Stimulated activated CD8-positive, alpha-beta memory T cell treated with anti-CD3 and anti-CD28 coated beads, Interleukin-2, amount 100 ng/mL, for 1 hour (primary cell): Measurements from ENCODE around the gene AP3D1.

Experiments used
- DNase-seq, 2 donors: peaks; one replicate each; pipeline ENCODE4 v3.0.0-alpha.2; 2020; ENCODE audit warnings: low read depth in 2 of 2

Gene AP3D1

DNA sequence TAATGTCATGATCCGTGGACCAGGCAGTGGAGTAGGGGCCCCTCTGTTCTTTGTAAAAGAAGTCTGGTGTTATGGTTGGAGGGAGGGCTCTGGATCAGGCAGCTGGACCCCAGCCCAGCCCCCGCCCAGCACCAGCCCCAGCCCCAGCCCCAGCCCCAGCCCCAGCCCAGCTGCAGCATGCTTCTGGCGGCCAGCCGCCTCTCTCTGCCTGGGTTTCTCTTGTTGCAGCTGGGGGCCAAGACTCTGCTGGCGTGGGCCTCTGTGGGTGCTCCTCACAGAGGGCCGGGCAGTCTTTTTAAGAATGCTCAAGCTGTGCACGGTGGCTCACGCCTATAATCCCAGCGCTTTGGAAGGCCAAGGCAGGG lies 30.2 kb upstream of the AP3D1 start:
- DNase-seq = no peak

GRCh38 chr19:2180881-2181632 lies 29.7 kb upstream of the AP3D1 start:
- DNase-seq = no peak

- no peak for DNase-seq
These were observed 28.7 kb upstream of the AP3D1 start for GRCh38 chr19:2180114-2180513.

GRCh38 chr19:2179095-2179494 lies 27.7 kb upstream of the AP3D1 start:
- DNase-seq = no peak

DNA sequence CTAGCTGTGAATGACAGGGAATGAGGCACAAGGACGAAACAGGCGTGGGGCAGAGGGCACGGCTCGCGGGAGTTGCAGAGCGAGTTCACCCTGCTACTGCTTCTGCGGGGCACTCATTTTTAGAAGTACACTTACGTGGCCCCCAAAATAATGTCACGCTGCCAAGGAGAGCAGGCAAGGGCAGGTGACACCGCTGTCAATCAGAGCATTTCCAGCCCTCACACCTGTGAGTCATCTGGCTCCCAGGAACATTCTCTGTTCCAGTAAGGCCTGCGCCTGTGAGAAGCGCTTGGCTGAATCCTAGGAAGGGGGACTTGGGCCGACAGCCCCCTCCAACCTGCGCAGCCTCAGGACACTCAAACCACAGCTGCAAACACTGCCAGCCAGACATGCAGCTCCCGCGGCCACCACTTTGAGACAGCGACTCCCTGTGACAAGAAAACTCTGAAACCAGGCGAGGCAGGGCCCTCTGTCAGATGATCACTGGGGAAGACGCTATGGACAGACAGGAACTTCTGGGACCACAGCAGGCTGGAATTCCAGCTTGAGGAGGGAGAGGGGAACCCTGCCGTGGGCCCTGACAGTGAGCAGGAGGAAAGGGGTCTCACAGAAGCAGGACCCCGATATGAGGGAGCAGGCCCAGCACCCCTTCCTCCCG lies 25.1 kb upstream of the AP3D1 start:
- DNase-seq = no peak

DNA sequence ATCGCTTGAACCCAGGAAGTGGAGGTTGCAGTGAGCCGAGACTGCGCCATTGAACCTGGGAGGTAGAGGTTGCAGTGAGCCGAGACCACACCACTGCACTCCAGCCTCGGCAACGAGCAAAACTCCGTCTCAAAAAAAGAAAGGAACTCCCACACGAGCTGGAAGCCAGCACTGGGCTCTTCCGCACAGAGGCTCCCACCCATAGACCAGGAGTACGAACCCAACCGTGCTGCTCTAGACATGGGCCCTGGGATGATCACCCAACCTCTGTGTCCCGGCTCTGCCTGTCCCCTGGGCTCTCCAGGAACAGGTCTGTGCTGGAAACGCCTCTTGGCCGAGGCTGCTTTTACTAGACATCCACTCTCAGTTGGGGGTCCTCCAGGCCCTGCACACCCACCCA lies 24.4 kb upstream of the AP3D1 start:
- no peak for DNase-seq

DNA sequence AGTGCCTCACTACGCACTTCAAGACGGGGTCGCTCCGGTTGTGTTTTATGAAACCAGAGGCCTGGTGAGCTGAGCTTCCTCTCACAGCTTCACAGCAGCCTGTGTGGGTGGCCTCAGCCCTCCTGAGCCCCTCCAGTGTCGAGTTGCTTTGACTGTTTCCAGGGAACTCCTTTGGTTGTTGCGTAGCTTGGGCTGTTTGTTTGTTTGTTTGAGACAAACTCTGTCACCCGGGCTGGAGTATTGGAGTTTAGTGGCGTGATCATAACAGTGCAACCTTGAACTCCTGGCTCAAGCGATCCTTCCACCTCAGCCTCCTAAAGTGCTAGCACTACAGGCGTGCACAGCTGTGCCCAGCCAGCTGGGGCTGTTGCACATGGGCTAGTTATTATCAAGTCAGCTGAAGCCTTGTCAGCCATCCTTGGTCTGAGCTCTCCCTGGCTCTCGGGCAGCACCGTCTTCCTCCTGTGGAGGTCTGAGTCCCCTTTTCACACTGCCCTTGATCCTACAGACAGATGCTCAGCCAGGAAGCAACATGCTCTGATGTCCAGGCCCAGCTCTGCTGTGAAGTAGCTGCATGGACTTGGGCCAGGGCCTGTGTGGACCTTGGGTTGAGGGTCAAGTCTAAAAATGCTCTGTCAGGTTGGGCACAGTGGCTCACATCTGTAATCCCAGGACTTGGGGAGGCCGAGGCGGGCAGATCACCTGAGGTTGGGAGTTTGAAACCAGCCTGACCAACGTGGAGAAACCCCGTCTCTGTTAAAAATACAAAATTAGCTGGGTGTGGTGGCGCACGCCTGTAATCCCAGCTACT lies 22.6 kb upstream of the AP3D1 start:
- no peak for DNase-seq

GRCh38 chr19:2173388-2173766 lies 22.0 kb upstream of the AP3D1 start:
- no peak for DNase-seq

DNA sequence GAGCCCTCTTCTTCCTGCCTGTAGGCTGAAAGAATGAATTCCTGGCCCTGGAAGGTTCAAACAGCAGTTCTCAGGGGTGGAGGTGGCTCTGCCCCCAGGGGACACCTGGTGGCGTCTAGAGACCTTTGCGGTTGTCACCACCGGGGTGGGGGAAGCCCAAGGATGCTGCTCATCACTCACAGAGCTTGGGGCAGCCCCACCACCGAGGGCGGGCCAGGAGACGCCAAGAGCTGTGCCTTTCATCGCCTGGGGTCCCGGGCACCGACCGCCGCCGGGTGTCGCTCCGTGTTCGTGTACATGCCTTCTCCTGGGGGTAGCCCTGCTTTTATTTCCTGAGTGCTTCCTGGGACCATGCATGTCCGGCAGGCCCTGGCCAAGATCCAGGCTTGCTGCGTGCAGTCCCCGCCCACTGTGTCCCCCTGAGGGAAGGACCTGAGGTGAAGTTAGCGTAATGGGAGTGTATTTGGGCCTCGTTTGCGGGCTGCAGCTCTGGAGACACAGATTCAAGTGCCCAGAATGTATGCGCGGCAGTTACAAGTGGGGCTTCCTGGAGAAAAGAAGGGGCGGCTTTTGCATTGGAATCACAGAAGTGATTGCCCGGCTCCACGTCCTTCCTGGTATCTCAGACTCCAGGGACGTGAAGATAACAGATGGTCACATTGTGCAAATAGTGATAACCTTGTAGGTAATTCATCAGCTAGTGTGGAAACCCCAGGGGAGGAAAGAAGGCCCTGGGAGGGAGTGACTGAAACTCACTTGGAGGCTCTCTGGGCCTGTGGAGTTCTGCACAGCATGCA lies 20.2 kb upstream of the AP3D1 start:
- DNase-seq = peak; percentile 39 to 57

GRCh38 chr19:2170987-2171348 lies 19.6 kb upstream of the AP3D1 start:
- no peak for DNase-seq

DNA sequence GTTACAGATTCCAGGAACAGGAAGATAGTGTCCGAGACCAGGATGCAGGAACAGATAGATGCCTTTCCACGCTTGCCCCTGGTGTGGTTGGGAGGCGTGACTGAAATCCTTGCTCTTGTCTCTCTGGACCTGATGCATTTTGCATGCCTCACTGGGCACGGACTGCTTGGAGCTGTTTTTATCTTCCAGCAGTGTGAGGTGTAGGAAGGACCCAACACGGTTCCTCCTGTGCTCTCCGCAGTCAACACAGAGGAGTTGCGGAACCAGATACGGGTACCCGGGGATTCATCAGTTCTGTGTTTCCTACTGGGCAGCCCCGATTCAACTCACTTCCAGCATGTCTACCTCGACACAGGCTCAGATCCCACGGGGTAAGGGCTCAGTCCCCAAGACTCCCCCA lies 18.9 kb upstream of the AP3D1 start:
- no peak for DNase-seq

GRCh38 chr19:2168619-2169424 lies 17.5 kb upstream of the AP3D1 start:
- peak; percentile 35 to 44 for DNase-seq

DNA sequence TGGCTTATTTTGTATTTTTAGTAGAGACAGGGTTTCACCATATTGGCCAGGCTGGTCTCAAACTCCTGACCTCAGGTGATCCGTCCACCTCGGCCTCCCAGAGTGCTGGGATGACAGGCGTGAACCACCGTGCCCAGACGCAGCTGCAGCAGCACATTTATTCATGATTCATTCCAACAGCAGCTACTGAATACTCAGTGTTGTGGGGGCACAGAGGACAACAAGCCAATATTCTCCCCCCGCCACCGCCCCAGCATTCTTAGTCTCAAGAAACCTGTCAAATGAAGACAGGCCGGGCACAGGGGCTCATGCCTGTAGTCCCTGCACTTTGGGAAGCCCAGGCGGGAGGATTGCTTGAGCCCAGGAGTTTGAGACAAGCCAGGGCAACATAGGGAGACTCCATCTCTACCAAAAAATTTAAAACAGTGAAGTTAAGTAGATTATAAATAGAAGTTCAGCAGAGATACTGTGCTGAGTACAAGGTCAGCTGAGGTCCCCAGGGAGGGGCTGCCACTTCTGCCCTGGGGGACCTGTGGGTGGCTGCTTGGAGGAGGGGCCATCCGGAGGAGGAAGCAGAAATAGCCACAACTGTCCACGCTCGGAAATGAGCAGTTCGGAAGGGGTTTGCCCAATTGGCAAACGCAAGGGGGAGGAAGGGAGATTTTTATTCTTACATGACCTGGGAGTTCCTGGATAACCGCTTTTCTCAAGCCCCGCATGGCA lies 16.7 kb upstream of the AP3D1 start:
- DNase-seq = no peak

DNA sequence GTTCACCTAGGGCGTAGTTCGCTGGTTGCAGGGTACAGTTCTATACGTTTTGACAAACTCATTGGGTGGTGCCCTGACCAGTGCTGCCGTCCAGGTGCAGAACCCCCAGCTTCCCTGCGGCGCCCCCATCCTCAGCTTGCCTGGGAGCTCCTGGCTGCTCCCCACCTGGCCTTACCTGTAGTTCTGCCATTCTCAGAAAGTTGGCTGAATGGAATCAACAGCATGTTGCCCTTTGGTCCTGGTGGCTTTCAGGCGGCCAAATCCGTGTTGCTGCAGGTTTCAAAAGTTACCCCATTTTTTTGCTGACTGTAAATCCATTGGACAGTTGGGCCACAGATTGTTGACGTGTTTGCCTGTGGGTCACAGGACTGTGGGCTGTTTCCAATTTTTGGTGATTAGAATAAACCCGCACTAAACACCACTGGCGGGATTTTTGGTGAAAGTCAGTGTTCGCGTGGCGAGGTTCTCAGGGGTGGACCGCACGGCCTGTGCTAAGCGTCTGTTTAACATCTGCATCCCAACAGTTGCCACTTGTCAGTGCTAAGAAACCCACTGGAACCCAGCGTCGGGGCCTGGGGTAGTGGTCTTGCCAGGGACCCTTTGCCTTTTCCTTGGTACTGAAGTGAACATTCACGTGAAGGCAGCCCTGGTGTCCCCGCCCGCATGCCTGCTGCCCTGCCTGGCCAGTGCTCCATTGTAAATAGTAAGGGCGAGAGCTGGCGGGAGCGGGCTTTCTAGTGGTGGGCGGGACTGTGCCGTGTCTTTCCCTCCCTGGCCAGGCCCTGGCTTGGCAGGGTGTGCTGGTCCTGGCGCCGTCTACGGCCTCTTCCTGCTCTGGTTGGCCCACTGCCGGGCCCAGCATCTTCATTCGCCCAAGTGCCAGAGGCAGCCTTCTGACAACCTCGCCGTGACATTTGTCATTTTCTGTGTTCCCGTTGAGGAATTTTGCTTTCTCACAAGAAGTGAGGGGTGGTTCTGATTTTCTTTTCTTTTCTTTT lies 15.7 kb upstream of the AP3D1 start:
- no peak for DNase-seq

DNA sequence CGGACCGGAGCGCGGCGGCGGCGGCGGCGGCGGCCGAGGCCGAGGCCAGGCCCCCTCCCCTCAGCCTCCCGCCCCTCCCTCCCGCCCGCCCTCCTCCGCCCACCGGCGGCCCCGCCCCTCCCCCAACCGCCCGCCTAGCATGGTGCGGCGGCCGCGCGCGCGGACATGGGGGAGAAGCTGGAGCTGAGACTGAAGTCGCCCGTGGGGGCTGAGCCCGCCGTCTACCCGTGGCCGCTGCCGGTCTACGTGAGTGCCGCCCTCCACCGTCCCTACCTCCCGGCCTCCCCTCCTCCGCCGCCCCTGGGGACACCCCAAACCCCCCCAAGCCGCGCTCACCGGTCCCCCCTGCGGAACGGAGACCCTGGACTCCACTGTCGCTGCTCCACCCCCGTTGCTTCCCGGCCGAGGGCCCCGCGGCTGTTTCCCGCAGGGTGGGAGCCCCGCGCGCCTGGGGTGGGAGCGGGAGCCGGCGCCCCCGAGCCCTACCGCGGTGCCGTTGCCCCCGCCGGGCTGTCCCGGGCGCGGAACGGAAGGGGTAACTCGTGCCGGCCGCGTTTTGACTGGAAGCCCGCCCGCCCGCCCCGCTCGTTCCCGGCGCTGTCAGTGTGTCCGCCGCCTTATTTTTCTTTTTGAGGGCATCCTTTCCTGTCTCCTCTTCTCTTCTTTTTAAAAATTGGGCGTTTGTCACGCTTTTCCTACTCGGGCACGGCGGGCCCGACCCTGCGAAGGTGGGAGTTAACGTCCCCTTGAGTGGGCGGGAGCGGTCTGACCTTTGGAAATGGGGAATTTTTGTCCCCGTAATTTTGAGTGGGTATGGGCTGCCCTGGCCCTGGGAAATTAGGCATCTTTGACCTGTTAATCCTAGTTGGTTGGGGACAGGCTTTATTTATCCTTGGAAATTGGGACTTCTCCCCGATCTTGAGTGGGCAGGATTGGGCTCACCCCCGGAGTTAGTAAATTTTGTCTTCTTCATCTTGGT lies 12.9 kb upstream of the AP3D1 start:
- DNase-seq = no peak

DNA sequence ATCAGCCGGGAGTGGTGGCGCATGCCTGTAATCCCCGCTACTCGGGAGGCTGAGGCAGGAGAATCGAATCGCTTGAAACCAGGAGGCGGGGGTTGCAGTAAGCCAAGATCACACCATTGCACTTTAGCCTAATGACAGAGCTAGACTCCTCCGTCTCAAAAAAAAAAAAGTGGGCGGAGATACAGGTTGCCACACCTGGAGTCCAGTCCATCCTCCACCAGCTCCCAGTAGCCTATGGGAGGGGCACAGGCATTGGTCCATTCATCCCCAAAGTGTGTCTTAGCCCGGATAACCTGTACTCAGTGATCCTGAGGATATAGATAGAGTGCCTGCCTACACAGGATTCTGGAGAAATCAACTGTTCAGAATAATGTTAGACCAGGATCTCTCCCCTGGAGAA lies 9.0 kb upstream of the AP3D1 start:
- no peak for DNase-seq

DNA sequence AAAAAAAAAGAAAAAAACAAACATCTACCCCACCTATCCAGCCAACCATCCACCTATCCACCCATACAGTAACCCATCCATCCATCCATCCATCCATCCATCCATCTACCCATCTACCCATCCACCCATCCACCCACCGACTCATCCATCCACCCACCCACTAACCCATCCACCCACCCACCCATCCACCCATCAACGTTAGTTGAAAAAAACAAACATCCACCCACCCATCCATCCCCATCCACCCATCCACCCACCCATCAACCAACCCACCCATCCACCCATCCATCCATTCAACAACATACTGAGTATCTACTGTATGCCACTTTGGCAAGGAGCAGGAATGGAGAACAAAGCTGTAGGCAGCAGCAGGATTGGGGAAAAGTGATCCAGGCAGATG lies 6.1 kb upstream of the AP3D1 start:
- DNase-seq = no peak

GRCh38 chr19:2154587-2155075 lies 3.3 kb upstream of the AP3D1 start:
- DNase-seq = no peak
